H1 (cell line): ENCODE measurements around the gene SELENOO. TPM values are rescaled to one million over a fixed set of nuclear protein-coding genes. Genes with fewer than 3 reads are reported as not detected.

Experiments
- CTCF ChIA-PET: fragments of 300-600 bp; sonication (Branson Sonifier 250); formaldehyde crosslinking; loops from one replicate; lab custom pipeline; 2021; ENCODE audit not compliant: partially characterized antibody; lab: Charles Lee
- POLR2A ChIA-PET: fragments of 300-600 bp; sonication (Branson Sonifier 250); formaldehyde crosslinking; loops from one replicate; lab custom pipeline; 2021; ENCODE audit warnings: inconsistent platforms; ENCODE audit not compliant: partially characterized antibody; lab: Charles Lee
- DNase-seq, 2 experiments: peaks; one replicate each; pipeline versions ENCODE4 v3.0.0 to v3.0.0-alpha.2; 2010 to 2022; ENCODE audit warnings: low spot score in 2 of 2, low read depth in 1 of 2, mixed read lengths in 1 of 2
- FAIRE-seq: peaks from 2 replicates; lab custom pipeline; 2011; peaks lifted over from hg19 to GRCh38; lab: Jason Lieb, UNC
- H2AFZ ChIP-seq: 2 replicates; pipeline ENCODE4 v1.8.1; 2012; ENCODE audit warnings: low read length, inconsistent platforms
- H2AK5ac ChIP-seq: 2 replicates; pipeline ENCODE4 v1.6.1; 2013; ENCODE audit warnings: low read depth, low read length
- H2BK120ac ChIP-seq: replicated peaks from 2 replicates; pipeline ENCODE3; 2013; ENCODE audit warnings: low read depth, low read length, inconsistent platforms
- H2BK12ac ChIP-seq: 2 replicates; pipeline ENCODE4 v1.6.1; 2013; ENCODE audit warnings: low read depth, low read length
- H2BK15ac ChIP-seq: 2 replicates; pipeline ENCODE4 v1.6.1; 2013; ENCODE audit warnings: low read length
- H2BK20ac ChIP-seq: 2 replicates; pipeline ENCODE4 v1.6.1; 2013; ENCODE audit warnings: low read length
- H2BK5ac ChIP-seq: 2 replicates; pipeline ENCODE4 v1.6.1; 2013; ENCODE audit warnings: low read depth, low read length
- H3K14ac ChIP-seq: 2 replicates; pipeline ENCODE4 v1.6.1; 2013; ENCODE audit warnings: inconsistent platforms; ENCODE audit not compliant: insufficient read length
- H3K18ac ChIP-seq: 2 replicates; pipeline ENCODE4 v1.6.1; 2013; ENCODE audit warnings: low read length; ENCODE audit errors: extremely low read depth
- H3K23ac ChIP-seq: 2 replicates; pipeline ENCODE4 v1.6.1; 2013; ENCODE audit warnings: inconsistent platforms; ENCODE audit not compliant: insufficient read length
- H3K23me2 ChIP-seq: 2 replicates; pipeline ENCODE4 v1.6.1; 2013; ENCODE audit warnings: low read depth, low read length
- H3K27ac ChIP-seq: 2 replicates; pipeline ENCODE4 v1.6.1; 2011; ENCODE audit warnings: low read depth, low read length, inconsistent platforms
- H3K27me3 ChIP-seq, 4 experiments: replicated peaks in 1 of 4; 1 replicate in 1 of 4; 2 replicates in 3 of 4; pipeline versions ENCODE4 v1.6.1 to v1.8.1; 2011 to 2013; ENCODE audit warnings: low read length in 3 of 4, mild to moderate bottlenecking in 3 of 4, inconsistent platforms in 2 of 4, mixed read lengths in 2 of 4, moderate library complexity in 1 of 4; ENCODE audit not compliant: control insufficient read depth in 3 of 4, insufficient read depth in 3 of 4; ENCODE audit errors: extremely low read depth in 1 of 4
- H3K36me3 ChIP-seq, 4 experiments: 2 replicates each; pipeline versions ENCODE4 v1.6.1 to v1.8.1; 2011 to 2013; ENCODE audit warnings: mild to moderate bottlenecking in 4 of 4, low read length in 3 of 4, moderate library complexity in 2 of 4, control low read depth in 1 of 4, inconsistent platforms in 1 of 4; ENCODE audit not compliant: insufficient read depth in 4 of 4, control insufficient read depth in 2 of 4
- H3K4ac ChIP-seq: replicated peaks from 2 replicates; pipeline ENCODE3; 2013; ENCODE audit warnings: low read length, low read depth, mixed read lengths, inconsistent platforms; ENCODE audit not compliant: insufficient read length
- H3K4me1 ChIP-seq, 4 experiments: replicated peaks in 1 of 4; 1 replicate in 1 of 4; 2 replicates in 3 of 4; pipeline versions ENCODE4 v1.6.1 to v1.8.1; 2011 to 2013; ENCODE audit warnings: low read length in 3 of 4, inconsistent platforms in 2 of 4, mixed read lengths in 1 of 4; ENCODE audit not compliant: insufficient read depth in 4 of 4, control insufficient read depth in 3 of 4
- H3K4me2 ChIP-seq, 2 experiments: 2 replicates each; pipeline versions ENCODE4 v1.6.1 to v1.8.1; 2011 to 2013; ENCODE audit warnings: low read depth in 2 of 2, low read length in 2 of 2, control low read depth in 1 of 2, inconsistent platforms in 1 of 2, mild to moderate bottlenecking in 1 of 2; ENCODE audit not compliant: insufficient read depth in 1 of 2
- H3K4me3 ChIP-seq, 4 experiments: fragments of 200-600, 300-600 bp in 1 of 4; sonication (generic), shearing (Covaris generic), sonication (Bioruptor Twin) in 1 of 4; 2 replicates each; pipeline versions ENCODE4 v1.5.1 to v1.8.1; 2011 to 2016; ENCODE audit warnings: low read length in 4 of 4, low read depth in 3 of 4, control low read depth in 2 of 4, inconsistent platforms in 2 of 4, mild to moderate bottlenecking in 2 of 4, mixed read lengths in 1 of 4, moderate library complexity in 1 of 4; ENCODE audit not compliant: insufficient read depth in 2 of 4; ENCODE audit errors: extremely low read depth in 1 of 4
- H3K56ac ChIP-seq: replicated peaks from 2 replicates; pipeline ENCODE3; 2013; ENCODE audit warnings: low read depth, mild to moderate bottlenecking, mixed read lengths, low read length, inconsistent platforms; ENCODE audit not compliant: insufficient read length
- H3K79me1 ChIP-seq: 2 replicates; pipeline ENCODE4 v1.6.1; 2013; ENCODE audit warnings: low read depth, low read length, control low read depth
- H3K79me2 ChIP-seq, 2 experiments: 2 replicates each; pipeline versions ENCODE4 v1.6.1 to v1.8.1; 2012 to 2013; ENCODE audit warnings: low read length in 2 of 2, mild to moderate bottlenecking in 2 of 2, inconsistent platforms in 1 of 2; ENCODE audit not compliant: insufficient read depth in 2 of 2, control insufficient read depth in 1 of 2
- H3K9ac ChIP-seq, 4 experiments: replicated peaks in 1 of 4; 1 replicate in 1 of 4; 2 replicates in 3 of 4; pipeline versions ENCODE4 v1.6.1 to v1.8.1; 2011 to 2013; ENCODE audit warnings: low read depth in 3 of 4, low read length in 3 of 4, control low read depth in 2 of 4, mild to moderate bottlenecking in 2 of 4, moderate library complexity in 2 of 4, inconsistent platforms in 1 of 4; ENCODE audit errors: extremely low read depth in 1 of 4
- H3K9me3 ChIP-seq, 2 experiments: 2 replicates each; pipeline versions ENCODE4 v1.6.1 to v1.8.1; 2012 to 2013; ENCODE audit warnings: mild to moderate bottlenecking in 2 of 2, moderate library complexity in 2 of 2, control low read depth in 1 of 2, inconsistent platforms in 1 of 2, low read depth in 1 of 2, low read length in 1 of 2, mixed read lengths in 1 of 2; ENCODE audit not compliant: insufficient read depth in 2 of 2
- H4K20me1 ChIP-seq, 2 experiments: replicated peaks in 1 of 2; 2 replicates each; pipeline versions ENCODE3 to v1.8.1; 2011 to 2013; ENCODE audit warnings: inconsistent platforms in 2 of 2, low read length in 2 of 2, mild to moderate bottlenecking in 1 of 2; ENCODE audit not compliant: insufficient read depth in 2 of 2, control insufficient read depth in 1 of 2
- H4K5ac ChIP-seq: 2 replicates; pipeline ENCODE4 v1.6.1; 2013; ENCODE audit warnings: low read length, low read depth, mixed read lengths, inconsistent platforms; ENCODE audit not compliant: insufficient read length
- H4K8ac ChIP-seq: 2 replicates; pipeline ENCODE4 v1.8.0; 2013; ENCODE audit warnings: mild to moderate bottlenecking, moderate library complexity, low read length, inconsistent platforms; ENCODE audit not compliant: insufficient read depth; ENCODE audit errors: extremely low read depth
- H4K91ac ChIP-seq: replicated peaks from 2 replicates; pipeline ENCODE3; 2013; ENCODE audit warnings: low read length, mixed read lengths, inconsistent platforms; ENCODE audit not compliant: insufficient read length
- ASH2L ChIP-seq: fragments of 200-600, 300-600 bp; sonication (generic); IDR thresholded peaks from one replicate; pipeline ENCODE4 v1.7.1; 2017; ENCODE audit warnings: low read length
- CBX5 ChIP-seq: fragments of 300-800, 300-1000 bp; sonication (generic); IDR thresholded peaks from 2 replicates; pipeline ENCODE4 v1.7.1; 2016; ENCODE audit warnings: antibody characterized with exemption, low read length, low read depth
- CBX8 ChIP-seq: fragments of 300-800, 300-1000 bp; sonication (generic); IDR thresholded peaks from 2 replicates; pipeline ENCODE4 v1.7.1; 2016; ENCODE audit warnings: low read depth, low read length, borderline replicate concordance
- JUN ChIP-seq: IDR thresholded peaks from 2 replicates; pipeline ENCODE4 v1.6.1; 2011; ENCODE audit warnings: low read depth, mild to moderate bottlenecking, improper control_type of control experiment, low read length
- MAFK ChIP-seq: IDR thresholded peaks from 2 replicates; pipeline ENCODE4 v1.6.1; 2012; ENCODE audit warnings: low read depth, mild to moderate bottlenecking, improper control_type of control experiment, low read length
- TEAD4 ChIP-seq: IDR thresholded peaks from 2 replicates; pipeline ENCODE4 v1.6.1; 2012; ENCODE audit warnings: low read depth, low read length, inconsistent platforms, mixed read lengths
- WGBS, 2 experiments: shearing (Covaris generic) in 1 of 2; methylation state at CpG; one replicate each; pipeline versions ENCODE4 v1.1.6 to v1.1.7; 2013 to 2015; ENCODE audit warnings: low lambda C conversion rate in 2 of 2, mixed read lengths in 2 of 2, inconsistent platforms in 1 of 2, low coverage in 1 of 2, missing lambda C conversion rate in 1 of 2; ENCODE audit not compliant: insufficient replicate concordance in 2 of 2, insufficient coverage in 1 of 2, insufficient read length in 1 of 2; ENCODE audit errors: extremely low coverage in 1 of 2, missing lambda C conversion rate in 1 of 2; 5-methylcytosine and 5-hydroxymethylcytosine counted together
- polyA plus RNA-seq, 7 experiments: library from polyadenylated mRNA; depleted of rRNA in 3 of 7; stranded (reverse) in 5 of 7; unstranded in 2 of 7; fragments of >200 nt in 5 of 7; fragments of 200-250 nt in 2 of 7; gene quantifications; 1 replicate in 5 of 7; 2 replicates in 1 of 7; 4 replicates in 1 of 7; pipeline versions ENCODE4 v1.2.1 to v1.2.3, GENCODE V29; 2011 to 2013; ENCODE audit warnings: missing spikeins in 2 of 7, mixed read lengths in 2 of 7
- total RNA-seq: library from RNA; stranded (reverse); fragmentation: NEBNext Ultra II Directional; extraction: Animal tissue kit (Norgen Biotek cat#: 25700); gene quantifications from 2 replicates; pipeline ENCODE4 v1.2.1, GENCODE V29; 2021

SELENOO gene
- total and polyA plus RNA-seq, 2 of the 8 experiments (the other 6 are each of a cell fraction or from before 2014, with no cell fraction given) = 18.6 to 25.1 TPM

- FAIRE-seq (no peak), DNase-seq (no peak)
- ChIA-PET POLR2A (interaction anchor here (0.9 kb wide), 1 partner anchor 16 kb away, joined by 3 read pairs; the partner anchor contains the start of gene TUBGCP6), CTCF (interaction anchor here (0.5 to 9.2 kb wide), 2 partner anchors 12 to 16 kb away, joined by 3 to 77 read pairs; no protein-coding TSS in a partner anchor)
- no peaks in the 10 kb centered on the region for H3K23me2 ChIP-seq
- no peaks in the 10 kb centered on the region for H3K27me3 ChIP-seq
- no peak overlapping the region for H2BK12ac ChIP-seq
- no peak overlapping the region for H3K9ac ChIP-seq
- H3K4me1 ChIP-seq = no peaks in the 10 kb centered on the region
- H3K79me1 ChIP-seq = peaks cover 2% of the 10 kb centered on the region; the same call in 1 of the 2 replicates
- no peak overlapping the region for H2BK20ac ChIP-seq
- H2BK15ac ChIP-seq = no peak overlapping the region
- no peak overlapping the region for H3K18ac ChIP-seq
- H3K4me2 ChIP-seq = no peak overlapping the region
- H4K8ac ChIP-seq = no peak overlapping the region
- no peak overlapping the region for H2AK5ac ChIP-seq
- H3K9me3 ChIP-seq = no peaks in the 10 kb centered on the region
- H3K4me3 ChIP-seq = no peak overlapping the region
- no peak overlapping the region for H3K23ac ChIP-seq
- H3K56ac ChIP-seq = no peak overlapping the region
- no peak overlapping the region for H3K27ac ChIP-seq
- H3K36me3 ChIP-seq = peaks cover 0 to 5% (median 3%) of the 10 kb centered on the region in 4 experiments; a peak in 5 of 8 replicates
- no peak overlapping the region for H3K14ac ChIP-seq
- no peak overlapping the region for H3K4ac ChIP-seq
- no peaks in the 10 kb centered on the region for H3K79me2 ChIP-seq
- H4K20me1 ChIP-seq = peaks cover 0 to 11% of the 10 kb centered on the region in 2 experiments
- no peak overlapping the region for H4K91ac ChIP-seq
- H2BK5ac ChIP-seq = no peak overlapping the region
- H2BK120ac ChIP-seq = no peak overlapping the region
- WGBS, 2 experiments = 70% methylated on average over 3 of the region's 9 CpGs; no CpG with 5 or more reads in 1 of the 2 experiments
- no peak overlapping the region for H2AFZ ChIP-seq
- H4K5ac ChIP-seq = no peak overlapping the region
- TF ChIP-seq JUN (no peak), ASH2L (no peak), TEAD4 (no peak), CBX8 (no peak), CBX5 (no peak), MAFK (no peak)
These were observed 27.6 kb downstream of the SELENOO start for GRCh38 chr22:50228366-50228765.
